ENCODE results near the gene DCANP1.

DNA sequence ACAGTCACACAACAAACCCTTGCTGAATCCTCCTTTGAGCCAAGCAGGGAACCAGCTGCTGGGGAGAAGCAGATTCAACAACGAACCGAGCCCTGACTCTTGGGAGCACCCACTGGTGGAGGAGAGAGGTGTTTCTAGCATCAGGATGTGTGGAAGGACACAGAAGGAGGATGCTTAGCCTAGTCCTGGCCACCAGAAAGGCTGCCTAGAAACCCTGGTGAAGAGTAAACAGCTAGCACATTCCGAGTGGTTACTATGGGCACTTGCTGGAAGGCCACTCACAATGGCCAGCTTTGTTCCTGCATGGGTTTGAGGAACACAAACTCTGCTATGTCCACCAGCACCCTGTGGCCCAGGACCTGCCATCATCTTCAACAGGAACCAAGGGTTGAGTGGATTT is 3.2 kb upstream of the DCANP1 start:
- TF ChIP-seq, protein P1, sequence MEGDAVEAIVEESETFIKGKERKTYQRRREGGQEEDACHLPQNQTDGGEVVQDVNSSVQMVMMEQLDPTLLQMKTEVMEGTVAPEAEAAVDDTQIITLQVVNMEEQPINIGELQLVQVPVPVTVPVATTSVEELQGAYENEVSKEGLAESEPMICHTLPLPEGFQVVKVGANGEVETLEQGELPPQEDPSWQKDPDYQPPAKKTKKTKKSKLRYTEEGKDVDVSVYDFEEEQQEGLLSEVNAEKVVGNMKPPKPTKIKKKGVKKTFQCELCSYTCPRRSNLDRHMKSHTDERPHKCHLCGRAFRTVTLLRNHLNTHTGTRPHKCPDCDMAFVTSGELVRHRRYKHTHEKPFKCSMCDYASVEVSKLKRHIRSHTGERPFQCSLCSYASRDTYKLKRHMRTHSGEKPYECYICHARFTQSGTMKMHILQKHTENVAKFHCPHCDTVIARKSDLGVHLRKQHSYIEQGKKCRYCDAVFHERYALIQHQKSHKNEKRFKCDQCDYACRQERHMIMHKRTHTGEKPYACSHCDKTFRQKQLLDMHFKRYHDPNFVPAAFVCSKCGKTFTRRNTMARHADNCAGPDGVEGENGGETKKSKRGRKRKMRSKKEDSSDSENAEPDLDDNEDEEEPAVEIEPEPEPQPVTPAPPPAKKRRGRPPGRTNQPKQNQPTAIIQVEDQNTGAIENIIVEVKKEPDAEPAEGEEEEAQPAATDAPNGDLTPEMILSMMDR (IDR thresholded peaks at IDR 0.05): no peak
- no peak for TF ChIP-seq POLR2A (IDR thresholded peaks at IDR 0.05)

Data from heart left ventricle (tissue), 13 donors.